GM21381 (cell line): ENCODE measurements around the gene MAST3.
"Not testable (repeated sequence)": the region's sequence is repeated elsewhere in the genome, so short reads cannot be mapped to it uniquely, and the experiment has no call there.

Experiments
- ATAC-seq: cut with Tn5 transposase; IDR thresholded peaks from one replicate; pipeline ENCODE4 v1.9.1; 2021; ENCODE audit warnings: mild to moderate bottlenecking, moderate library complexity; ENCODE audit not compliant: unreplicated experiment

Gene MAST3

GRCh38 chr19:18086590-18087138 lies 10.9 kb upstream of the MAST3 start, which contains the start of gene IL12RB1:
IL12RB1 (minus strand) TSS chr19:18086934; CDS start chr19:18086823, 111 bp downstream.
- ATAC-seq: no peak

GRCh38 chr19:18089096-18089541 lies 8.5 kb upstream of the MAST3 start:
- not testable (repeated sequence) for ATAC-seq

GRCh38 chr19:18089726-18090125 lies 7.9 kb upstream of the MAST3 start:
- ATAC-seq: no peak

GRCh38 chr19:18090545-18091216 lies 6.9 kb upstream of the MAST3 start:
- ATAC-seq: no peak

- peak; percentile 47 for ATAC-seq
Observed at GRCh38 chr19:18091217-18091608, 6.4 kb upstream of the MAST3 start.

- ATAC-seq: no peak
Observed at GRCh38 chr19:18093439-18094161, 4.0 kb upstream of the MAST3 start.

- ATAC-seq: no peak
Observed at GRCh38 chr19:18096258-18096657, 1.3 kb upstream of the MAST3 start.

- ATAC-seq: no peak
Observed at GRCh38 chr19:18097993-18098890, 664 bp downstream of the MAST3 start.

GRCh38 chr19:18098891-18099622 lies 1.5 kb downstream of the MAST3 start:
- peak; percentile 50 for ATAC-seq

- no peak for ATAC-seq
Observed at GRCh38 chr19:18099623-18099995, 2.0 kb downstream of the MAST3 start.

GRCh38 chr19:18100710-18101109 lies 3.1 kb downstream of the MAST3 start:
- ATAC-seq: no peak

GRCh38 chr19:18101268-18101667 lies 3.7 kb downstream of the MAST3 start:
- ATAC-seq: no peak

- ATAC-seq: no peak
Observed at GRCh38 chr19:18102916-18103542, 5.5 kb downstream of the MAST3 start.

GRCh38 chr19:18104793-18105131 lies 7.2 kb downstream of the MAST3 start:
- no peak for ATAC-seq

- not testable (repeated sequence) for ATAC-seq
Observed at GRCh38 chr19:18105259-18105658, 7.7 kb downstream of the MAST3 start.

- ATAC-seq: no peak
Observed at GRCh38 chr19:18107235-18107634, 9.7 kb downstream of the MAST3 start.

- ATAC-seq: no peak
Observed at GRCh38 chr19:18108897-18109296, 11.3 kb downstream of the MAST3 start.

- no peak for ATAC-seq
Observed at GRCh38 chr19:18109341-18109732, 11.8 kb downstream of the MAST3 start.

- ATAC-seq: no peak
Observed at GRCh38 chr19:18109733-18110608, 12.4 kb downstream of the MAST3 start.
